NCI-H524 (cell line): Measurements from ENCODE around the gene UGCG.

ENCODE experiments used
- DNase-seq, 2 experiments: peaks; one replicate each; lab custom pipeline; 2025; lab: John Stamatoyannopoulos, UW

The UGCG gene

DNA sequence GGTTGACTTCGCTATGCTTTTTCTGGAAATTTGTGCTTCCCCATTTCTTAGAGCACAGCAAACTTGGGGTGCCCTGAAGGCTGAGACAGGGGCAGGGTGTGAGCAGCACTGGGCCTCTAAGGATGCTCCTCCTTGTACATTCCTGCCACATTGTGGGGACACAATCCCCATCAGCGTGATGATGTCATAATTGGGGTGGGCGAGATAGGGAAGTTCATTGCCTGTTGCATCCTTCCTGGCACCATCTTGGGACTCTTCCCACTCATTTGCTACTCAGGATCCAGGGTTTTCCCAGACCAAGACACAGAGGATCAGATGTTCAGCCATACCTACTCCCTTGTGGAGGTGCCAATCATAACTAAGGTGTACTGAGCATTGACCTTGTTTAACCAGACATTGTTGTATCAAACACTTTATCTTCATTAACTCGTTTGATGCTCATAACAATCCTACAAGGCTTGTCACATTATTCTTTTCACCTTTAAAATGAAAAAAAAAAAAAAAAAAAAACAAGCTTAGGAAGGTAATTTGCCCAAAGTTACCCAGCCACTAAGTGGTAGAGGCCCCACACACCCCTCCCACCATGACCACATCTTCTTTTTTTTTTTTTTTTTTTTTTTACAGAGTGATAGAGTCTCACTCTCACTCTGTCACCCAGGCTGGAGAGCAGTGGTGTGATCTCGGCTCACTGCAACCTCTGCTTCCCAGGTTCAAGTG is 87.6 kb downstream of the UGCG start:
- no peak for DNase-seq
